ENCODE measurements around the gene GTF2F1.
"Not testable (repeated sequence)": the region's sequence is repeated elsewhere in the genome, so short reads cannot be mapped to it uniquely, and the experiment has no call there.

Gene GTF2F1

GRCh38 chr19:6393074-6393982 is at the start of gene GTF2F1:
Gene GTF2F1, minus strand, starts transcription at chr19:6393164. Its CDS starts 169 bp downstream, at chr19:6392995.
- DNase-seq (ENCODE audit: insufficient read length, low spot score) (peak; percentile 99), FAIRE-seq (peak; percentile 97)

GRCh38 chr19:6442087-6442688 is 49.2 kb upstream of the GTF2F1 start:
- no peak for FAIRE-seq

DNA sequence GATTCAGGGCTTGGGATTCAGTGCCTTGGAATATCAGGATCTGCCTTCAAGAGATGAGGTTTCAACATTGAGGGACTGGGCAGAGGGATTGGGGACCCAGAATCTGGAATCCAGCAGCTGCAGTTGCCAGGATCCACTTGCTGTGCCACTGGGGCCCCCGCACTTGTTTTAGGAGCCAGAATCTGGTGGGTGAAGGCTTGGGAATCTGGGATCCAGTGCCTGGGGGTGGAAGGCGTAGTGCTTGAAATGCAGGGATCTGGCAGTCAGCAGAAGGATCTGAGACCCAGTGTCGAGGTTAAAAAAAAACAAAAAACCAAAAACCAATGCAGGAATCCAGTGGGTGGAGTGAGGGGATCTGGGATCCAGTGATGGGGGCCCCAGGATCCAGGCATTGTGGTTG is 47.9 kb upstream of the GTF2F1 start:
- FAIRE-seq: no peak

More at GRCh38 chr19:6442087-6442688, 49.2 kb upstream of the GTF2F1 start:
- DNase-seq (ENCODE audit: insufficient read length, low spot score): no peak

DNA sequence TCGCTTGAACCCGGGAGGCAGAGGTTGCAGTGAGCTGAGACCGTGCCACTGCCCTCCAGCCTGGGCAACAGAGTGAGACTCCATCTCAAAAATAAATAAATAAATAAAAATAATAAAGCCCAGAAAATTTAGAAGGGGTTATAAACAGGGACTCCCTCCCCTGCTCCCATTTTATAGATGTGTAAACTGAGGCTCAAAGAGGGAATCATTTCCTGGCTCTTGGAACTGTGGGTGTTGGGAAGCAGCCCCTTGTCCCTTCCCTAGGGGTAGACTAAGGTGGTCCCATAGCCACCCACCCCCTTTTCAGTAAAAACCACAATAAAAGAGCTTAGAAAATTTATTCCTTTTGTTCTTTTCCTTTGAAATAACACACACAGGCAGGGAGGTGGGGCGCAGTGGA is 46.8 kb upstream of the GTF2F1 start:
- no peak for FAIRE-seq

More for the DNA sequence above, 47.9 kb upstream of the GTF2F1 start:
- DNase-seq (ENCODE audit: insufficient read length, low spot score): no peak

DNA sequence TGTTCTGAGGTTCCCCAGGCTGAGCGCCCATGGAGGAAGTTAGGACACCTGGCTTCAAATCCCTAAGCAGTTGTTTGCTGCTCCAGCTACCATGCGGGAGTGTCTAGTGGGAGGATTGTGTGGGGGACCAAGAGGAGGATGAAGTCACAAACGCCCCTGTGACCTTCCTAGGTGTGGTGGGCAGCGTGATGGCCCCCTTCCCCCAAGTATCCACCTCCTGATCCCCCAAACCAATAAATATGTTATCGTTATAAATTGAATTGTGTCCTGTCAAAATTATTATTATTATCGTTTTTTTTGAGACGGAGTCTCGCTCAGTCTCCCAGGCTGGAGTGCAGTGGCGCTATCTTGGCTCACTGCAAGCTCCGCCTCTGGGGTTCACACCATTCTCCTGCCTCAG is 40.7 kb upstream of the GTF2F1 start, which contains the start of gene SLC25A41:
Gene SLC25A41 (minus strand): TSS at position 101 of the 400 bp plus-strand sequence. CDS start 70 bp downstream, at position 31.
- DNase-seq (ENCODE audit: insufficient read length, low spot score) (no peak), FAIRE-seq (no peak)

More for the DNA sequence above, 46.8 kb upstream of the GTF2F1 start:
- DNase-seq (ENCODE audit: insufficient read length, low spot score): no peak

DNA sequence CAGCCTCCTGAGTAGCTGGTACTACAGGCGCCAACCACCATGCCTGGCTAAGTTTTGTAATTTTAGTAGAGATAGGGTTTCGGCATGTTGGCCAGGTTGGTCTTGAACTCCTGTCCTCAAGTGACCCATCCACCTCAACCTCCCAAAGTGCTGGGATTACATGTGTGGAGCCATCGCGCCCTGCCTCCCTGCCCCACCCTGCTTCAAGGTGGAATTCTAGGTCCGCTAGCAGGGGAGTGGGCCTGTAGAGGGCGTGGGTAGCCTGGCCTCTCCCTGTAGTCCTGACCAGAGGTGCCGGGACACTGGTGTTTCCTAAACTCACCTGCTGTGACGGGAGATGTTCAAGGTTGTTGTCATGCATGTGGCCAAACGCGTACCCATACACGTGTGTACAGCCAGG is 40.2 kb upstream of the GTF2F1 start:
- no peak for DNase-seq (ENCODE audit: insufficient read length, low spot score)

DNA sequence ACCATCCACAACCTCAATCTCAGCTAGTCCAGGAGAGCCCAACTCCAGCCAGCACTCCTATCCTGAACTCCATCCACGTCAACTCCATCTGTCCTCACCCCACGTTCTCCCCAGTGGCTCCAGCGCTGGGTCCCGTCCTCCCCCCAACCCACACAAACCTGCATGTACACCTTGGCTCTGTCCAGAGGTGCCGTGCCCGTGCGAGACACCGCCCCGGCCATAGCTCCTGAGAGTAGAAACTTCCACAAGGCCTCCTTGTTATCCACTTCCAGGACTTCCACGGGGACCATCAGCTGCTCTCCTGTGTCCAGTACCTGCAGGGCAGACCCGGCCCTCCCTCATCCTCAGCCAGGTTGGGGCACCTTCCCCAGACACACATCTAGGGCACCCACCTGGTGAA is 38.9 kb upstream of the GTF2F1 start:
- DNase-seq (ENCODE audit: insufficient read length, low spot score) (no peak), FAIRE-seq (no peak)

More for the DNA sequence above, 40.2 kb upstream of the GTF2F1 start:
- FAIRE-seq: peak; percentile 28

- FAIRE-seq: no peak
- no peak for DNase-seq (ENCODE audit: insufficient read length, low spot score)
These were observed 36.7 kb upstream of the GTF2F1 start for GRCh38 chr19:6429419-6430221.

- not testable (repeated sequence) for FAIRE-seq; DNase-seq (ENCODE audit: insufficient read length, low spot score)
These were observed 35.9 kb upstream of the GTF2F1 start for GRCh38 chr19:6428692-6429418.

DNA sequence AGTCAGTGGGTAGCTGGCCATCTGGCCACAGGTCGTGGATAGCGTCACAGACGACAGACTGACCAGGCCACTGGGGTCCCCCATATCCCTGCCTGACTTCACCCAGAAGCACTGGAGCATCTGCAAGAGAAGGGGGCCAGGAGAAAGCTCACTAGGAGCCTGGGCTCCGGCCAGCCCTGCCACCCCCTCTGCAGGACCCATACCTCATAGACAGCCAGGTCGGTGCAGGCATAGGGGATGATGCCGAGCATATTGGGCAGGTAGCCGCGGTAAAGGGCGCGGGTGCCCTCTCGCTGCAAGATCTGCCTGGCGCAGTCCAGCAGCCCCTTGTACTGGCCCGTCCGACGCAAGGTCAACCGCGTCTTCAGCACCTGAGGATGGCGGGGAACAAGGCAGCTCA is 34.2 kb upstream of the GTF2F1 start:
- FAIRE-seq (no peak), DNase-seq (ENCODE audit: insufficient read length, low spot score) (no peak)

DNA sequence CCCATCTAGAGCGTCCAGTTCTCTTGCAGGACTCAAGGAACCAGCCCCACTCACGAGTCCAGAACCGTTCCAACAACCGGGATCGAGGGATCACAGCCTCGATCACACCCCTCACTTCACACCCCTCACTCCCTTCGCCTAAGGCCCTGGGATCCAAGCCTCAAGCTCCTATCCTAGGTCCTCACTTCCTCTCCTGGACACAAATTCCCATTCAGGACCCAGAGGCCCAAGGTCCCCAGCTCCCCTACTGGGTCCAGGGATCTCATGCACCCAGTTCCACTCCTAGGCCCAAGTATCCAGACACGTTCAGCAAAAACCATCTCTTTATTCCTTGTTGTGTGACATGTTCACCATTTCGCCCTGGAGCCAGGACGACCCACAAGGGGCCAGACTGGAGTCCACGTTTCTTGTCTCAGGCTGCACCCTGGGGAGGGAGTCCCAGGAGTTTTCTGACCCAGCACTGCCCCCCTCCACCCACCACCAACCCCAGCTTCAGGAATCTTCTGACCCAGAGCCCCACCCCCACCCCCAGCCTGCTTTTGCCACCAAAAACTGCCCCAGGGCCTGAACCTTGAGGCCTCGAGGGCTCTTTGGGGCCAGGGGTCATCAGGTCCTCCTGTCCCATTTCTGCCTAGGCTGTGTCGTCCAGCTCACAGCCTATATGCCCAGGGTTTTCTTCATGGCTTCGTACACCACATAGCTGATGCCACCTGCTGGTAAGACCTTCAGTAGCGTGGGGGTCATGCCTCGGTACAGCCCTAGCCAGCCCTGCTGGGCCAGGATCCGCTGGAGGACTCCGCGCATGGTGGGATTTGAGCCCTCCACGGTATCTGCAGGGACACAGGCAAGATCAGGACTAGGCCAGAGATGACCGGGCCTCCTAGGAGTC is 33.0 kb upstream of the GTF2F1 start:
- FAIRE-seq (no peak), DNase-seq (ENCODE audit: insufficient read length, low spot score) (no peak)

DNA sequence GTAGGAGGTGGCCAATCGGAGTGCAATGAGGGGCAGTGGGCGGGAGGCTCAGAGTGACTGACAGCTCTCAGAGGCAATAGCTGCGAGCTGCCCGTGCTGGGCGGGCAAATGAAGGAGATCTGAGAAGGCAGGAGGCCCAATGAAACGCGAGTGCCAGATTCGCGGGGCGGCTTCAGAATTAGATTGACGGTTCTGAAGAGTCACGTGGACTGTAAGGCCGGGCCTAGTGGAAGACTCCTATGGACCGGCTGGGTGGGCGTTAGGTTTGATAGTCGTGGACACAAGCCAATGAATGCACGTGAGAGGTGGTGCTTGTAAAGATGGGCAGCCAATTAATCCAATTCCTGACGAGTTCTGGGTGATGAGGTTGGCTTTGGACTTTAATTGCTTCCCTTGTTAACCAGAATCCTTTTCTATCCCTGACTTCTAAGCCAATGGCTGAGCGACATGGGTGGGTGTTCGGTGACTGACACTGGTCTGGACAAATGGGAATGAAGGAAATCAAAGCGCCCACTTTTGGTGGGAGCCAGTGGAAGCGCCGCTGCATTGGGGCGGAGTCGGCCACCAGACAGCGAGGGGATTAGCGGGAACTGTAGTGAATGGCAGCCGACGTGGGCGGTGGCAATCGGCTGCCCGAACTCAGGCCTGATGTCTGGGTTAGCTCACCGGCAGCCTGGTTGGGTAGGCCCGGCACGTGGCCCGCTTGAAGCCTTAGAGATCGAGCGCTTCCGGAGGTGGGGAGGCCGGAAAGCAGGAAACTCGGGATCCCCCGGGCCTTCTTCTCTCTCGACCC is 32.2 kb upstream of the GTF2F1 start:
- FAIRE-seq (peak; percentile 99), DNase-seq (ENCODE audit: insufficient read length, low spot score) (peak; percentile 99)

GRCh38 chr19:6424195-6424938 is 31.4 kb upstream of the GTF2F1 start, which contains the start of gene KHSRP:
Gene KHSRP, minus strand, starts transcription at chr19:6424811. Its CDS starts 110 bp downstream, at chr19:6424701.
- FAIRE-seq (peak; percentile 67), DNase-seq (ENCODE audit: insufficient read length, low spot score) (peak; percentile 99)

- DNase-seq (ENCODE audit: insufficient read length, low spot score) (peak; percentile 60), FAIRE-seq (no peak)
These were observed 30.7 kb upstream of the GTF2F1 start for GRCh38 chr19:6423499-6424194.

DNA sequence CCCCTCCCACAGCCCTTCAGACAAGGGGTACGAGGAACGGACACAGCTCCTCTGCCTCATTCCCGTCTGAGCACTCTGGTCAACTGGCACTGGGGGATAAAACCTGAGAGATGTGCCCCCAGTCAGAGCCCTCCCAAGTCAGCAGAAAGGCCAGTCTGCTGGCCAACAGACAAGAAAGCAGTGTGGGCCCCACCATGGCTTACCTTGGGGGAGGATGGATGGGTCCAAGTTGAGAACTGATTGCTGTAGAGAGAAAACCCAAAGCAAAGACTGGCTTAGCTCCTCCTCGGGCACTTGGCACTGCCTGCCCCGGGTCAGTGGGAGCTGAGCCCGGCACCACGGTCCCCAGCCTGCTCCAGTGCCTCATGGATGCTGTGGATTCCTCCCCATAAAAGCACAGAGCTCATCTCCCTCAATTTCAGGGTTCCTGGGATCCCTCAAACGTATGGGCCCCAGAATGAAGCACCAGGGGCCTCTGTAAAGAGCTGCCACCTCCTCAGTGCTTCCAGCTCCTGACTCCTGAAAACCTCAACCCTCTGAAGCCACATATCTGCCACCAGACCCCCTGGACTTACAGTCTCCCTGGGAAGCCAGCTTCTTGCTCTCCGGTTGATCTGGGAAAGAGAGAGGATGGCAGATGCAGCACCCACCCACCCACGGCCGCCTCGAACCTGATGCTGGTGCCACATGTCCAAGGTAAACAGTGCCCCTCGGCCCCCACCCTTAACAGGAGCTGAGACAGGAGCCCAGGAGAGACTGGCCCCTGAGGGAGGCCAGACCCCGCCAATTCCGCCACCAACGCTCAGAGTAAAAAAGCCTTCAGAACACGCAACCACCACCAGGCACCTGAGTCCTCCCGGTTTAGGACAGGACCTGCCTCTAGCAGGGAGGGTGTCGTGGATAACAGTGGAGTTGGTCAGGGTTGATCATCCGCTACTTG is 28.4 kb upstream of the GTF2F1 start:
- FAIRE-seq: no peak
- DNase-seq (ENCODE audit: insufficient read length, low spot score): no peak

DNA sequence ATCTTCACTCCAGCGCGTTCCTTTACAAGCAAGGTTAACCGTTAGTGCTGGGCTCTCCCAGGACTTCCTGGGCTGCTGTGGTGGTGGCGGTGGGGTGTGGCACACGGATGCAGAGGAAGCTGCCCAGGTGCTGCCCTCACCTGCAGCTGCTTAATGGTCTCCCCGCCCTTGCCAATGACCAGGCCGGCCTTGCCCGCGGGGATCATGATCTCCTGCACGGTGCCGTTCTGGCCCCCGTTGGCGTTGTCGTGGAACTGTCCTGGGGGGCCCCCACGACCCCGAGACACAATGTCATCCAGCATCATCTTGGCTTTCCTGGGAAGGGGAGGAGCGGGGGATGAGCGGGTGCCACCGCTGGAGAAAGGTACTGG is 25.6 kb upstream of the GTF2F1 start:
- FAIRE-seq: no peak
- no peak for DNase-seq (ENCODE audit: insufficient read length, low spot score)
